ENCODE results near the gene LZTFL1. TPM values are rescaled to one million over a fixed set of nuclear protein-coding genes. Genes with fewer than 3 reads are reported as not detected.

The LZTFL1 gene
- total RNA-seq, 2 experiments from 2014 or later, result 4.7 TPM

- no peak for TF ChIP-seq CTCF (IDR thresholded peaks at IDR 0.05)
- POLR2A ChIA-PET, result no interaction called here
- H3K4me3 Mint-ChIP-seq, result no peak overlapping the region
- no peak overlapping the region for H3K27ac Mint-ChIP-seq
- H3K9me3 Mint-ChIP-seq, result peaks cover 9% of the 10 kb centered on the region
- H3K27me3 Mint-ChIP-seq, result peaks cover 11% of the 10 kb centered on the region
- ATAC-seq, result no peak
- intact Hi-C loops (cut with micrococcal nuclease), result no loop called here
- H3K4me1 Mint-ChIP-seq (ENCODE audit: low read depth), result no peaks in the 10 kb centered on the region
- no peaks in the 10 kb centered on the region for H3K36me3 Mint-ChIP-seq (ENCODE audit: low read depth)
- DNase-seq, result no peak
- CTCF ChIA-PET, result no interaction called here
Measured at GRCh38 chr3:45789235-45789812, 52.6 kb downstream of the LZTFL1 start.

DNA sequence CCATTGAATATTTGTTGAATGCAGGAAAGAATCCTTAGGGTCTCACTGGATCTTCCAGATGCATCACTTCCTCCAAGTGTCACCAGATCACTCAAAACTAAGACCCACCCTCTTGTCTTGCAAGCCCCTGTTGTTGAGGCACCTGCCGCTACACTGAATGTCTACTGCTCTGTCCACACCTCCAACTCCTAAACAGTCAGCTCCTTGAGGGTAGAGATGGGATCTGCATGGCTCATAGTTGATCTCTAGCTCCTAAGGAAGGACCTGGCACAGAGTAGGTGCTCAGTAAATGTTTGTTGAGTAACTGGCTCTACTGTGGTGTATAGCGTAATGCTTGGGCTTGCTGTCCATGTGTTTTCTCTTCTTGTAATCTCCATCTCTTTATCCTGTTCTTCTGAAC is 54.4 kb downstream of the LZTFL1 start:
- no peak for TF ChIP-seq CTCF (IDR thresholded peaks at IDR 0.05)
- no peak for DNase-seq
- ChIA-PET CTCF (no interaction called here), POLR2A (interaction anchor here (0.6 kb wide), 1 partner anchor 52 kb away, joined by 3 read pairs; no protein-coding TSS in a partner anchor)
- no peak overlapping the region for H3K27ac Mint-ChIP-seq
- no peaks in the 10 kb centered on the region for H3K36me3 Mint-ChIP-seq (ENCODE audit: low read depth)
- intact Hi-C loops (cut with micrococcal nuclease), result no loop called here
- peaks cover 2% of the 10 kb centered on the region for H3K27me3 Mint-ChIP-seq
- peaks cover 9% of the 10 kb centered on the region for H3K9me3 Mint-ChIP-seq
- no peak overlapping the region for H3K4me3 Mint-ChIP-seq
- no peak for ATAC-seq
- H3K4me1 Mint-ChIP-seq (ENCODE audit: low read depth), result no peaks in the 10 kb centered on the region

DNA sequence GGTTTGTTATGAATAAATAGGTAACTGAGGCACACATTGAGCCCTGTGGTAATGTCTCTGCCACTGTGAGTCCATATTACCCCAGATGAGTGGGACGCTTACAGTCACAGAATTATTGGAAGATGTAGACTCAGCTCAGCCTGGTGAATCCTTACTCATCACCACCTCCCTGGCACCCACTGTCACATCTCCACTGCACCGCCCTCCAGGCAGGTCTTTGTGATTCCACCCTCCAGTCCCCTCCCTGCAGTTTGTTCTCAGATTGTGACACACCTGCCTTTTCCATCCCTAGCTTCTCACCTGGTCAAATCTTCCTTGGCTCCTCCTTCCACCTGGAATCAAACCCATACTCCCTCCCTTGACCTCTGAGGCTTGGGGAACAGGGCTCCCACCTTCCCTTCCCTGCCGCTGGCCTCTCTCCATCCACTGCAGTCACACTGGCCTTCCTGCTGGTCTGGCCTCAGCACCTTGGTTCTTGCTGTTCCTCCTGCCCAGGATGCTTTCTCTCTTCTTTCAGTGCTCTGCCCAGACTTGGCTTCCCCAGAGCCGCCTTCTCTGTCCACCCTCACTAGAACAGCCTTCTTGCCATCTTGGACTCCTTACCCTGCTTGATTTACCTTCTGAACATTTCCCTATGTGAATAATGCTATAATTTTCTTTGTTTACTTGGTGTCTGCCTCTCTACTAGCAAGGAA is 55.0 kb downstream of the LZTFL1 start:
- peaks cover 9% of the 10 kb centered on the region for H3K9me3 Mint-ChIP-seq
- intact Hi-C loops (cut with micrococcal nuclease), result no loop called here
- H3K4me1 Mint-ChIP-seq (ENCODE audit: low read depth), result no peaks in the 10 kb centered on the region
- no peak overlapping the region for H3K4me3 Mint-ChIP-seq
- ChIA-PET CTCF (no interaction called here), POLR2A (no interaction called here)
- H3K36me3 Mint-ChIP-seq (ENCODE audit: low read depth), result no peaks in the 10 kb centered on the region
- ATAC-seq, result no peak
- H3K27me3 Mint-ChIP-seq, result peaks cover 2% of the 10 kb centered on the region
- H3K27ac Mint-ChIP-seq, result no peak overlapping the region
- DNase-seq, result no peak
- TF ChIP-seq CTCF (IDR thresholded peaks at IDR 0.05), result no peak

- Mint-ChIP-seq H3K36me3 (ENCODE audit: low read depth) (no peaks in the 10 kb centered on the region), H3K4me1 (ENCODE audit: low read depth) (no peaks in the 10 kb centered on the region), H3K9me3 (peaks cover 9% of the 10 kb centered on the region), H3K4me3 (no peak overlapping the region), H3K27ac (no peak overlapping the region), H3K27me3 (peaks cover 2% of the 10 kb centered on the region)
- intact Hi-C loops (cut with micrococcal nuclease), result no loop called here
- no peak for ATAC-seq
- ChIA-PET CTCF (no interaction called here), POLR2A (no interaction called here)
- no peak for DNase-seq
- TF ChIP-seq CTCF (IDR thresholded peaks at IDR 0.05), result no peak
Measured at GRCh38 chr3:45785605-45786150, 56.2 kb downstream of the LZTFL1 start.

- Mint-ChIP-seq H3K4me1 (ENCODE audit: low read depth) (no peaks in the 10 kb centered on the region), H3K36me3 (ENCODE audit: low read depth) (no peaks in the 10 kb centered on the region), H3K4me3 (no peak overlapping the region), H3K27ac (no peak overlapping the region), H3K9me3 (no peaks in the 10 kb centered on the region), H3K27me3 (peaks cover 2% of the 10 kb centered on the region)
- no peak for ATAC-seq
- POLR2A ChIA-PET, result interaction anchor here (0.7 kb wide), 1 partner anchor 52 kb away, joined by 3 read pairs; no protein-coding TSS in a partner anchor
- TF ChIP-seq CTCF (IDR thresholded peaks at IDR 0.05), result no peak
- CTCF ChIA-PET, result no interaction called here
- intact Hi-C loops (cut with micrococcal nuclease), result no loop called here
- DNase-seq, result no peak
Measured at GRCh38 chr3:45783667-45784066, 58.3 kb downstream of the LZTFL1 start.

Data from activated CD8-positive, alpha-beta T cell treated with anti-CD3 and anti-CD28 coated beads for 36 hours (primary cell).